Epithelial cell of proximal tubule (primary cell): ENCODE data around the gene TUBA1C. TPM values are rescaled to one million over a fixed set of nuclear protein-coding genes. Genes with fewer than 3 reads are reported as not detected.
"Not testable (repeated sequence)": the region's sequence is repeated elsewhere in the genome, so short reads cannot be mapped to it uniquely, and the experiment has no call there.

Source experiments
- DNase-seq: peaks from one replicate; pipeline ENCODE4 v3.0.0-alpha.2; 2011; ENCODE audit warnings: low read depth
- H3K4me3 ChIP-seq: 2 replicates; pipeline ENCODE4 v1.5.1; 2011; ENCODE audit warnings: low read depth, mild to moderate bottlenecking, low read length
- total RNA-seq: library from RNA; depleted of rRNA; stranded (reverse); fragments of >200 nt; gene quantifications from 2 replicates; pipeline ENCODE4 v1.2.3, GENCODE V29; 2015
- TF ChIP-seq, protein P1 (sequence below): conservative IDR thresholded peaks from 2 replicates; pipeline ENCODE4 v1.5.1; 2012; ENCODE audit warnings: low read depth, mild to moderate bottlenecking, low read length

The TUBA1C gene
- total RNA-seq, 1 donor from 2014 or later: 1,483 TPM

DNA sequence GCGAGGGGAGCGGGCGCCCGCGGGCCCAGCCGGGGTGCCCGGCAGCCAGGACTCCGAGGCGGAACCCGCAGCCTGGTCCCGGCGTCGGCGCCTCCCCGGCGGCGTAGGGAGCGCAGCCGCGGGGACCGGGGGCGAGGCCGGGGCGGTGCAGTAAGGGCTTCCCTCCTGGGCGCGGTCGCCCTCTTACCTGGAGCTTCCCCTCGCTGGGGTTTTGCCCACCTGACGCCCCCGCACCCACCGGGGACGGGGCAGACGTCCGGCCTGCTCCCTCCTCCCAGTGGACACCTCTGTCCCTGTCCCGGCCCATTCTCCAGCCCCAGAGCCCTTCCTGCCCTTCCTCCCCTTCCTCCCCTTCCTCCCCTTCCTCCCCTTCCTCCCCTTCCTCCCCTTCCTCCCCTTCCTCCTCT is 413 bp upstream of the TUBA1C start:
- TF ChIP-seq, protein P1, sequence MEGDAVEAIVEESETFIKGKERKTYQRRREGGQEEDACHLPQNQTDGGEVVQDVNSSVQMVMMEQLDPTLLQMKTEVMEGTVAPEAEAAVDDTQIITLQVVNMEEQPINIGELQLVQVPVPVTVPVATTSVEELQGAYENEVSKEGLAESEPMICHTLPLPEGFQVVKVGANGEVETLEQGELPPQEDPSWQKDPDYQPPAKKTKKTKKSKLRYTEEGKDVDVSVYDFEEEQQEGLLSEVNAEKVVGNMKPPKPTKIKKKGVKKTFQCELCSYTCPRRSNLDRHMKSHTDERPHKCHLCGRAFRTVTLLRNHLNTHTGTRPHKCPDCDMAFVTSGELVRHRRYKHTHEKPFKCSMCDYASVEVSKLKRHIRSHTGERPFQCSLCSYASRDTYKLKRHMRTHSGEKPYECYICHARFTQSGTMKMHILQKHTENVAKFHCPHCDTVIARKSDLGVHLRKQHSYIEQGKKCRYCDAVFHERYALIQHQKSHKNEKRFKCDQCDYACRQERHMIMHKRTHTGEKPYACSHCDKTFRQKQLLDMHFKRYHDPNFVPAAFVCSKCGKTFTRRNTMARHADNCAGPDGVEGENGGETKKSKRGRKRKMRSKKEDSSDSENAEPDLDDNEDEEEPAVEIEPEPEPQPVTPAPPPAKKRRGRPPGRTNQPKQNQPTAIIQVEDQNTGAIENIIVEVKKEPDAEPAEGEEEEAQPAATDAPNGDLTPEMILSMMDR: no peak
- H3K4me3 ChIP-seq: peak overlapping the region; percentile 99
- DNase-seq: no peak

DNA sequence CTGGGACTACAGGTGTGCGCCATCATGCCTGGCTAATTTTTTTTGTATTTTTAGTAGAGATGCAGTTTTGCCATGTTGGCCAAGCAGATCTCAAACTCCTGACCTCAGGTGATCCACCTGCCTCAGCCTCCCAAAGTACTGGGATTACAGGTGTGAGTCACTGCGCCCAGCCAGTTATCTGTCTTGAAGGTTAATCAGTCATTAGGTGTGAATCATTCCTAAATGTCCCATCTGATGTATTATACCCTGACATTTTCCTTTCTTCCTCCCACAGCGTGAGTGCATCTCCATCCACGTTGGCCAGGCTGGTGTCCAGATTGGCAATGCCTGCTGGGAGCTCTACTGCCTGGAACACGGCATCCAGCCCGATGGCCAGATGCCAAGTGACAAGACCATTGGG is 4.3 kb downstream of the TUBA1C start:
- peak overlapping the region; percentile 35 for H3K4me3 ChIP-seq
- not testable (repeated sequence) for DNase-seq

DNA sequence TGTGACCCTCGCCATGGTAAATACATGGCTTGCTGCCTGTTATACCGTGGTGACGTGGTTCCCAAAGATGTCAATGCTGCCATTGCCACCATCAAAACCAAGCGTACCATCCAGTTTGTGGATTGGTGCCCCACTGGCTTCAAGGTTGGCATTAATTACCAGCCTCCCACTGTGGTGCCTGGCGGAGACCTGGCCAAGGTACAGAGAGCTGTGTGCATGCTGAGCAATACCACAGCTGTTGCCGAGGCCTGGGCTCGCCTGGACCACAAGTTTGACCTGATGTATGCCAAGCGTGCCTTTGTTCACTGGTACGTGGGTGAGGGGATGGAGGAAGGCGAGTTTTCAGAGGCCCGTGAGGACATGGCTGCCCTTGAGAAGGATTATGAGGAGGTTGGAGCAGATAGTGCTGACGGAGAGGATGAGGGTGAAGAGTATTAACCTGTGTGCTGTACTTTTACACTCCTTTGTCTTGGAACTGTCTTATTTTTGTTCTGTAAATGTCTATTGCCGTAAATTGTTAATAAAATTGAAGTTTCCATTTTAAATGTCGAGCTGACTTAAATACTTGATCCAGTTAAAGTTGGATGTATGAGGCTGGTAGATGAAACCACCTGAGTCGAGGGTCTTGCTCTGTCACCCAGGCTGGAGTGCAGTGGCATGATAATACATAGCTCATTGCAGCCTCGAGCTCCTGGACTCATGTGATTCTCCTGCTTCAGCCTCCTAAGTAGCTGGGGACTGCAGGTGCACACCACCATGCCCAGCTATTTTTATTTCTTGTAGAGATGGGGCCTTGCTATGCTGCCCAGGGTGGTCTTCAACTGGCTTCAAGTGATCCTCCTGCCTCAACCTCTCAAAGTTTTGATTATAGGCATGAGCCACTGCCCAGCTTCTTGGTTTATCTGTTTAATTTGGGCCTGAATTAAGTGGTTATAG is 8.2 kb downstream of the TUBA1C start:
- DNase-seq: no peak
- H3K4me3 ChIP-seq: no peak overlapping the region
- TF ChIP-seq, protein P1: no peak

DNA sequence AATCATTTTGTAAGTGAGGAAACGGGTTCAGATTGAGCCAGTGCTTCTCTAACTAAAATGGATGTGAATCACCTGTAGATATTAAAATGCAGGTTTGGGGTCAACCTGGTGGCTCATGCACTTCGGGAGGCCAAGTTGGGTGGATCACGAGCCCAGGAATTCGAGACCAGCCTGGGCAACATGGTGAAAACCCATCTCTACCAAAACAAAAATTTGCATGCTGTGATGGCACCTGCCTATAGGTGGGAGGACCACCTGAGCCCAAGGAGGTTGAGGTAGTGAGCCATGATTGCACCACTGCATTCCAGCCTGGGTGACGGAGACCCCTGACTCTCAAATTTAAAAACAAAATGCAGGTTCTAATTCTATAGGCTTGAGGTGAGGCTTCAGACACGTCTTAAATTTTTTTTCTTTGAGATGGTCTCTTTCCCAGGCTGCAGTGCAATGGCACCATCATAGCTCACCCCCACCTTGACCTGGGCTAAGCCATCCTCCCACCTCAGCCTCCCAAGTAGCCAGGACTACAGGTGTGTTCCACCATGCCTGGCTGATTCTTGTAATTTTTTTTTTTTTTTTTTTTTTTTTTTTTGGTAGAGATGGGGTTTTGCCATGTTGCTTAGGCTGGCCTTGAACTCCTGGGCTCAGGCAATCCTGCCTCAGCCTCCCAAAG is 9.0 kb downstream of the TUBA1C start:
- TF ChIP-seq, protein P1: no peak
- DNase-seq: no peak

DNA sequence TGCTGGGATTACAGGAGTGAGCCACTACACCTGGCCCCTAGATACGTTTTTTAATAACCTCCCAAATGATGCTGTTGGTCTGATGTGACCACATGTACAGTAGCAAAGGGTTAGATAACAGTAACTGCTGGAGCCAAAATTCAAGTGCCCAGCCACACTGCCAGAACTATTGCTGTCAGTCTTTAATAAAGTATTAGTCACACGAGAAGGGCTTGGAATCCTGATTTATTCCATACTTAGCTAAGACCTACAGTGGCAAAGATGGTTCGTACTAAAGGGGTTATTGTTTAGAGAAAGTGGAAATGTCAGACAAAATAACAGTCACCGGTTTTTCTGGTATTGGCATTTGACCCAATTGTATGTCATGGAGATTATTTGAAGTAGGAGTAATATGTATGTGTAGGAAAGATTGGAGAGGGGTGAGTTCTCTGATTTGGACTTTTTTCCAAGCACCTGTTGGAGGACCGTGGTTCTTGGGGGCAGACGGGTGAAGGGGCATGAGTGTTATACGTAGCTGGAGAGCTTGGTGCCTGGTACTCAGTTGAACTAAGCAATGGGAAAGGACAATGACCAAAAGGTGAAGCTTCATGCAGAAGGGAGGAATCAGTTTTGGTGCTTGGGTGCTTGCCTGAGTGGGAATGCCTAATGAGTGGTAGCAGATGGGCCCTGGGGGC is 9.7 kb downstream of the TUBA1C start:
- DNase-seq: no peak
- H3K4me3 ChIP-seq: no peak overlapping the region
- TF ChIP-seq, protein P1: no peak

More for the DNA sequence above, 9.0 kb downstream of the TUBA1C start:
- H3K4me3 ChIP-seq: no peak overlapping the region

DNA sequence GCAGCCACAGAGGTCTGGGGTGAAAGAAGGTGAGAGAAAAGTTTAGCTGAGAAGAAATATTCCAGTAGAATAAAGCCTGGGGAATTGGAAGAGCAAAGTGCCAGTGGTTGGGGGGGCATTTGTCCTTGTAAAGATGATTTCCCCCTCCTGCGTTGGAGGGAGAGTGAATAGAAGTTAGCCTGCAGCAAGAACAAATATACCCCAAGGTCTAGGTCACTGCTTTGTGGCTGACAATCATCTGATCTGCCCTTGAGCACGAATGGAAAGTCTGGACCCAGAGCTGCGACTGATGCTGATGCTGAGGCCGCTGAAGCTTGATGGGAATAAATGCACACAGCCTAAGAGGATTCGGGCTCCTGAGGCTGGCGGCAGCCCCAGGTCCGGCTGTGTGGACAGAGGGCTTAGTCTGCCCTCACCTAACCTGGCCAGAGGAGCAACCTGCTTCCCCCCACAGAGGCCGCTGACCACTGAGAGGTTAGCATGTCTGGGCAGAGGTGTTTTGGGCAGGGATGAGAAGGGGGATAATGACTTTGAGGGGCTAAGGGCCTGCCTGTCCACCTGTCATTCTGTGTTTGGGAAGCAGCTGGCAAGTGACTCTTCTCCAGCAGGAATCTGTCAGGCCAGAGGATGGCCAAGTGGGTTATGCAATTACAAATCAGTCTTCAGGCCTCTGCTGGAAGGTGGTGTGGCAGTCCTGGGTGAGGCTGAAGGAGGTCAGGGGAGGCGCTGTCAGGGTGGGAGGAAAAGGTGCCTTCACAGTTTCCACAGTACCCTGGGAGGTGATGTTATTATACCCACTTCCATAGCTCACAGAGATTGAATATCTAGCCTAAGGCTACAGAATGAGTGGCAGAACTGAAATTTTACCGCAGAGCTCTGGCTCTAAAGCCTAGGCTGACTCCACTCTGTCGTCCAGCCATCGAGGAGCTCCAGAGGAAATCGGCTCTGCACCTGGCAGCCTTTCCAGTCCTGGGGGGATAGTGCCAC is 11.7 kb downstream of the TUBA1C start:
- no peak overlapping the region for H3K4me3 ChIP-seq
- DNase-seq: no peak

More for the DNA sequence above, 11.7 kb downstream of the TUBA1C start:
- TF ChIP-seq, protein P1: no peak
